ENCODE measurements around the gene SLC27A4. TPM values are rescaled to one million over a fixed set of nuclear protein-coding genes. Genes with fewer than 3 reads are reported as not detected.
A peak's percentile ranks its signal among the peaks of the same experiment; 100 is the strongest.

SLC27A4 gene
- total and polyA plus RNA-seq, 12 donors, result 6.6 to 40.0 (median 20.6) TPM

DNA sequence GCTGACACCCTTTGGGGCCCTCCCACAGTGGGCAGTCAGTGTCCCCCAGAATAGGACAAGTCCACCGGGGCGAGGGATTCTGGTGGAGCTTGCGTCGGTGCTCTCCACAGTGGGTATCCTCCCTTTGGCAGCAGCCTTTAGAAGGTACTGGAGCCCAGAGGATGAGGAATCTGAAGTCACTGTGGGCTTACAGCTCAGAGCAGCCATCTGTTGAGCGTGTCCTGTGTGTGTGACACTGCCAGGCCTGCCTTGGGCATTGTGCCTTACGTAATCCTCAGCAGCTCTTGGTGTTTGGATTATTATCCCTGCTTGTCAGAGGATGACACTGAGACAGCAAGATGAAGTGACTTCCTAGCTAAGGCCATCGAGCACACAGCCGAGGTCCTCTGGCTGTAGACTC, 43.5 kb downstream of the SLC27A4 start:
- intact Hi-C loops (cut with DNase I), result no loop called here
- no peaks in the 10 kb centered on the region for H3K9me3 ChIP-seq (replicated peaks in 1 of 3)
- DNase-seq, result peak in 1 of 7 donors; percentile 83
- 75 to 100% (median 89%) methylated on average over 1 to 8 of the region's 8 CpGs for WGBS, 4 donors
- no peak for TF ChIP-seq POLR2A (IDR thresholded peaks at IDR 0.05)
- TF ChIP-seq, protein P1, sequence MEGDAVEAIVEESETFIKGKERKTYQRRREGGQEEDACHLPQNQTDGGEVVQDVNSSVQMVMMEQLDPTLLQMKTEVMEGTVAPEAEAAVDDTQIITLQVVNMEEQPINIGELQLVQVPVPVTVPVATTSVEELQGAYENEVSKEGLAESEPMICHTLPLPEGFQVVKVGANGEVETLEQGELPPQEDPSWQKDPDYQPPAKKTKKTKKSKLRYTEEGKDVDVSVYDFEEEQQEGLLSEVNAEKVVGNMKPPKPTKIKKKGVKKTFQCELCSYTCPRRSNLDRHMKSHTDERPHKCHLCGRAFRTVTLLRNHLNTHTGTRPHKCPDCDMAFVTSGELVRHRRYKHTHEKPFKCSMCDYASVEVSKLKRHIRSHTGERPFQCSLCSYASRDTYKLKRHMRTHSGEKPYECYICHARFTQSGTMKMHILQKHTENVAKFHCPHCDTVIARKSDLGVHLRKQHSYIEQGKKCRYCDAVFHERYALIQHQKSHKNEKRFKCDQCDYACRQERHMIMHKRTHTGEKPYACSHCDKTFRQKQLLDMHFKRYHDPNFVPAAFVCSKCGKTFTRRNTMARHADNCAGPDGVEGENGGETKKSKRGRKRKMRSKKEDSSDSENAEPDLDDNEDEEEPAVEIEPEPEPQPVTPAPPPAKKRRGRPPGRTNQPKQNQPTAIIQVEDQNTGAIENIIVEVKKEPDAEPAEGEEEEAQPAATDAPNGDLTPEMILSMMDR (IDR thresholded peaks at IDR 0.05), result no peak
- no peak overlapping the region for H3K4me3 ChIP-seq
- peaks cover 0 to 40% of the 10 kb centered on the region in 2 donors for H3K36me3 ChIP-seq (replicated peaks in 1 of 2)
- no peaks in the 10 kb centered on the region for H3K27me3 ChIP-seq
- peak overlapping the region in 1 of 5 donors; percentile 64 for H3K27ac ChIP-seq
- H3K4me1 ChIP-seq (replicated peaks in 1 of 2), result no peaks in the 10 kb centered on the region

DNA sequence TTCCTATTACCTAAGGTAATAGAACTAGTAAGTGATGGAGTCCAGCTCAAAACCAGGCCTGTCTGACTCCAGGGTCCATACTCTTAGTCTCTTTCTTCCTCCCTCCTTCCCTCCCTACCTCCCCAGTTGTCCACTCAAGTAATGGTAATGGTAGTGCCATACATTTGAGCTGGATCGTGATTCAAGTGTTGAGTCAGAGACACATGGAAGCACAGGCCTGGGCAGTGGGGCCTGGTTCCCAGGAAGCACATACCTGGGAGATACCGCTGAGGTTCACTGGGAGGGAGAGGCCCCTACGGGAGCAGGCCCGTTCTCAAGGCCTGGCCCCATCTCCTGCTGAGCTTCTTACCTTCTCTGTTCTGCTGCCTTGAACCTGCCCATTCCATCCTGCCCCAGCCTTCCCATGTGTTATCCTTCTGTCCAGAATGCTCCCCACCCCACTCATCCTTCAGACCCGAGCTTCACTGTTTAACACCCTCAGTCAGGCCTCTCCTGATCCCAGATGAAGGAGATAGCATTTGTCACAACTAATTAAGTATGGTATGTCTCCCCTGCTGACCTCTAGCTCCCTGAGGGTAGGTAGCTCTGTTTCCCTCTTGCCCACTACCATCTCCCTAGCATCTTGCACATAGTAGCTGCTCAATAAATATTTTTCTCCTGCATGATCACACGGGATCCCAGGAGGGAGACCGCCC, 44.6 kb downstream of the SLC27A4 start:
- H3K4me1 ChIP-seq (replicated peaks in 1 of 2), result no peaks in the 10 kb centered on the region
- TF ChIP-seq, protein P1 (IDR thresholded peaks at IDR 0.05), result no peak
- H3K36me3 ChIP-seq (replicated peaks in 1 of 2), result peaks cover 0 to 40% of the 10 kb centered on the region in 2 donors
- peak overlapping the region in 1 of 5 donors; percentile 64 for H3K27ac ChIP-seq
- no peaks in the 10 kb centered on the region for H3K9me3 ChIP-seq (replicated peaks in 1 of 3)
- no peak overlapping the region for H3K4me3 ChIP-seq
- DNase-seq, result no peak
- intact Hi-C loops (cut with DNase I), result no loop called here
- H3K27me3 ChIP-seq, result no peaks in the 10 kb centered on the region
- WGBS, 4 donors, result 80 to 95% (median 92%) methylated on average over 7 of the region's 7 CpGs

DNA sequence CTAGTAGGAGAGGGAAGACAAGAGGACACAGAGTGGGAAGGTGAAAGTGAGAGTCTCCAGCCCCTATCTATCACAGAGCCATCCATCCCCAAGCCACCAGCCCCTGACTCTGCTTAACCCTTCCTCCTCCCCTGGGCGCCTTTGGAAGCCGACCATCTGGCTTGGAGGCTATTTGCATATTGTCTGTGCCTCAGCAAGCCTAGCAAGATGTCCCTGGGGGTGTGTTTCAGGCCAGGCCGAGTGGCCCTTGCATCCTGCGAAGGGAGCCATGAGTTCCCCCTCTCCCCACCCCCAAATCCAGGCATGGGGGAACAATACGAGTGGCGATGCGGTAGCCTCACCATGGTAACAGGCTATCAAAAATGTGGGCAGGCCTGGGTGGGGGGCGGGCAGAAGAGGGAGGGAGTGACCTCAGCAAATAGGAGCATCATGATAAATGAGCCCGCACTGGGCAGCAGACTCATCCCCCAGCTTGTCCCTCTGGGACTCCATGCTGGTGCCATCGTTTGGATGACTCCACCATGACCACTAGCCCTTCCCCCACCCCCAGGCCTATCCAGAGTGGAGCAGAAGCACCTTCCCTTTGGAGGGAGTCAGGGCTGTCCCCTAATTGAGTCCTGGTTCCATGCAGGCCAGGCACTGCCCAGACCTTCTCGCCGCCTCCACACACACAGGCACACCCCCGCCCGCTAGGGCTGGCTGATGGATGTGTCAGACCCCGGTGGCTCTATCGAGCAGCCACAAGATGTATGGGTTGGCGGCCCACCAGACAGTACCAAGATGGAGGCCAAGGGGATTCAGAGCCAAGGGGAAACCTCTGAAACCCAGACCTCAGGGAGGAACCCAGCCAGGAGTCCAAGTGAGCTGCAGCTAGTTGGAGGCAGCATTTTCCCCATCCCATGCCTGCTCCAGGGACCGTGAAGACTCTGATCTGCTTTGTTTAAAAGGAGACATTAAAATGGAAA, 45.5 kb downstream of the SLC27A4 start:
- TF ChIP-seq POLR2A (IDR thresholded peaks at IDR 0.05), result no peak
- TF ChIP-seq, protein P1 (IDR thresholded peaks at IDR 0.05), result no peak
- intact Hi-C loops (cut with DNase I), result no loop called here
- no peaks in the 10 kb centered on the region for H3K4me1 ChIP-seq (replicated peaks in 1 of 2)
- WGBS, 4 donors, result 75 to 80% (median 78%) methylated on average over 14 to 18 of the region's 18 CpGs
- no peak overlapping the region for H3K4me3 ChIP-seq
- no peaks in the 10 kb centered on the region for H3K27me3 ChIP-seq
- no peak overlapping the region for H3K27ac ChIP-seq
- H3K9me3 ChIP-seq (replicated peaks in 1 of 3), result no peaks in the 10 kb centered on the region
- DNase-seq, result no peak
- peaks cover 0 to 41% of the 10 kb centered on the region in 2 donors for H3K36me3 ChIP-seq (replicated peaks in 1 of 2)

DNA sequence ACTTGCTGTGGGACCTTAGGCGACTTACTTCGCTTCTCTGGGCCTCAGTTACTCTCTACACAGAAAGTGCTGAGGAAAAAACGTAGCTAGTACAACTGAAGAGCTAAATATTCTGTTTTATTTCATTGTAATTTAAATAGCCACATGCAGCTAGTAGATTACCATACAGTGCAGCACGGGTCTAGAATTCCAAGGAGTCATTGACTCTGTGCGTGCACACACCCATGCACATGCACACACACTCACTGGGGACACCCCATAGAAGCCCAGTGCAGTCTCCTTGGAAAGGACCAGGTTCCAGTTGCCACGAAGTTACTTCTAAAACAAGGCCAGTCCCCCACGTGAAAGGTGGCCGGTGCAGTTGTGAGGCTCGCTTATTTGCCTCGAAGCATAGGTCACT, 47.8 kb downstream of the SLC27A4 start:
- no peaks in the 10 kb centered on the region for H3K4me1 ChIP-seq (replicated peaks in 1 of 2)
- intact Hi-C loops (cut with DNase I), result no loop called here
- H3K27me3 ChIP-seq, result no peaks in the 10 kb centered on the region
- DNase-seq, result no peak
- whole genome bisulfite sequencing, 4 donors, result 82 to 93% (median 88%) methylated on average over 5 to 10 of the region's 10 CpGs
- no peak overlapping the region for H3K27ac ChIP-seq
- no peaks in the 10 kb centered on the region for H3K9me3 ChIP-seq (replicated peaks in 1 of 3)
- peaks cover 0 to 41% of the 10 kb centered on the region in 2 donors for H3K36me3 ChIP-seq (replicated peaks in 1 of 2)
- no peak overlapping the region for H3K4me3 ChIP-seq
- TF ChIP-seq, protein P1 (IDR thresholded peaks at IDR 0.05), result no peak
- TF ChIP-seq POLR2A (IDR thresholded peaks at IDR 0.05), result no peak
